Mammary epithelial cell (primary cell): ENCODE measurements around the gene DLX1.

Experiments used
- EZH2 ChIP-seq: IDR thresholded peaks from 2 replicates; pipeline ENCODE4 v1.6.1; 2012; ENCODE audit warnings: low read length, inconsistent platforms, borderline replicate concordance
- TF ChIP-seq, protein P1 (sequence below), 2 donors: IDR thresholded peaks in 1 of 2; conservative IDR thresholded peaks in 1 of 2; 2 replicates each; pipeline ENCODE4 v1.5.1; 2011 to 2012; ENCODE audit warnings: inconsistent platforms in 2 of 2, low read length in 2 of 2, mild to moderate bottlenecking in 2 of 2, control low read depth in 1 of 2, low read depth in 1 of 2; ENCODE audit not compliant: insufficient read depth in 1 of 2; ENCODE audit errors: extremely low read depth in 1 of 2

DNA sequence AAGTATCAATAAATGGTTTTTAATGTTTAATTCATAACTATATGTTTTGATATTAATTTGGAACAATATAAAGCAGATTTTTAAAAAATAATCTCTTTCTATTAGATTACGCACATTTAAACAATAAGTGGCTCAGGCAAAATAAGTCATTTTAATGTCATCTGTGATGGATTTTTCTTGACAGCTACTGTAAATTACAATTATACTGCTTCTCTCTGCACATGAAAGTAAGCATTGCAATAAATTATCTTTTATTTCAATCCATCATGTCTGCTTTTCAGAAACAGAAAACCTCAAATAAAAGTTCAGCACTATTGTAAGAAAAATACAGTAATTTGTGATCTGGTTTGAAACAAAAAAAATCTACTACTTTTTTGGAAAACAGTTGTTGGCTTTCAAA is 11.1 kb upstream of the DLX1 start:
- TF ChIP-seq EZH2 = no peak
- TF ChIP-seq, protein P1, sequence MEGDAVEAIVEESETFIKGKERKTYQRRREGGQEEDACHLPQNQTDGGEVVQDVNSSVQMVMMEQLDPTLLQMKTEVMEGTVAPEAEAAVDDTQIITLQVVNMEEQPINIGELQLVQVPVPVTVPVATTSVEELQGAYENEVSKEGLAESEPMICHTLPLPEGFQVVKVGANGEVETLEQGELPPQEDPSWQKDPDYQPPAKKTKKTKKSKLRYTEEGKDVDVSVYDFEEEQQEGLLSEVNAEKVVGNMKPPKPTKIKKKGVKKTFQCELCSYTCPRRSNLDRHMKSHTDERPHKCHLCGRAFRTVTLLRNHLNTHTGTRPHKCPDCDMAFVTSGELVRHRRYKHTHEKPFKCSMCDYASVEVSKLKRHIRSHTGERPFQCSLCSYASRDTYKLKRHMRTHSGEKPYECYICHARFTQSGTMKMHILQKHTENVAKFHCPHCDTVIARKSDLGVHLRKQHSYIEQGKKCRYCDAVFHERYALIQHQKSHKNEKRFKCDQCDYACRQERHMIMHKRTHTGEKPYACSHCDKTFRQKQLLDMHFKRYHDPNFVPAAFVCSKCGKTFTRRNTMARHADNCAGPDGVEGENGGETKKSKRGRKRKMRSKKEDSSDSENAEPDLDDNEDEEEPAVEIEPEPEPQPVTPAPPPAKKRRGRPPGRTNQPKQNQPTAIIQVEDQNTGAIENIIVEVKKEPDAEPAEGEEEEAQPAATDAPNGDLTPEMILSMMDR (conservative IDR thresholded peaks at IDR 0.05 in 1 of 2, IDR thresholded peaks at IDR 0.05 in 1 of 2; ENCODE audit: extremely low read depth in 1 of 2, insufficient read depth in 1 of 2, low read depth in 1 of 2, low read length in 2 of 2) = no peak
